H1 (cell line): ENCODE measurements around the gene SUCNR1. TPM values are rescaled to one million over a fixed set of nuclear protein-coding genes. Genes with fewer than 3 reads are reported as not detected.

Experiments used
- FOSL1 ChIP-seq: IDR thresholded peaks from 2 replicates; pipeline ENCODE4 v1.6.1; 2011; ENCODE audit warnings: mild to moderate bottlenecking, low read depth, low read length, moderate library complexity; ENCODE audit not compliant: insufficient read depth
- PHF8 ChIP-seq: fragments of 200-600 bp; sonication (generic); conservative IDR thresholded peaks from 2 replicates; pipeline ENCODE4 v1.7.1; 2012; ENCODE audit warnings: low read depth, mild to moderate bottlenecking, inconsistent platforms, low read length, moderate library complexity
- RNF2 ChIP-seq: fragments of 200-900, 300-1000 bp; sonication (generic); IDR thresholded peaks from 2 replicates; pipeline ENCODE4 v1.7.1; 2016; ENCODE audit warnings: borderline replicate concordance, low read depth, mild to moderate bottlenecking, antibody characterized with exemption, low read length; ENCODE audit not compliant: poor library complexity, severe bottlenecking; ENCODE audit errors: missing control alignments
- SAP30 ChIP-seq: fragments of 300-600 bp; sonication (generic); IDR thresholded peaks from 2 replicates; pipeline ENCODE4 v1.7.1; 2012; ENCODE audit warnings: low read length, moderate library complexity, mild to moderate bottlenecking, inconsistent platforms; ENCODE audit not compliant: insufficient read depth, insufficient replicate concordance
- TCF12 ChIP-seq: IDR thresholded peaks from 2 replicates; pipeline ENCODE4 v1.6.1; 2011; ENCODE audit warnings: low read depth, mild to moderate bottlenecking, low read length
- polyA plus RNA-seq, 7 experiments: library from polyadenylated mRNA; depleted of rRNA in 3 of 7; stranded (reverse) in 5 of 7; unstranded in 2 of 7; fragments of >200 nt in 5 of 7; fragments of 200-250 nt in 2 of 7; gene quantifications; 1 replicate in 5 of 7; 2 replicates in 1 of 7; 4 replicates in 1 of 7; pipeline versions ENCODE4 v1.2.1 to v1.2.3, GENCODE V29; 2011 to 2013; ENCODE audit warnings: missing spikeins in 2 of 7, mixed read lengths in 2 of 7
- total RNA-seq: library from RNA; stranded (reverse); fragmentation: NEBNext Ultra II Directional; extraction: Animal tissue kit (Norgen Biotek cat#: 25700); gene quantifications from 2 replicates; pipeline ENCODE4 v1.2.1, GENCODE V29; 2021

SUCNR1 gene
- total and polyA plus RNA-seq, 2 of the 8 experiments (the other 6 are each of a cell fraction or from before 2014, with no cell fraction given) = not detected

DNA sequence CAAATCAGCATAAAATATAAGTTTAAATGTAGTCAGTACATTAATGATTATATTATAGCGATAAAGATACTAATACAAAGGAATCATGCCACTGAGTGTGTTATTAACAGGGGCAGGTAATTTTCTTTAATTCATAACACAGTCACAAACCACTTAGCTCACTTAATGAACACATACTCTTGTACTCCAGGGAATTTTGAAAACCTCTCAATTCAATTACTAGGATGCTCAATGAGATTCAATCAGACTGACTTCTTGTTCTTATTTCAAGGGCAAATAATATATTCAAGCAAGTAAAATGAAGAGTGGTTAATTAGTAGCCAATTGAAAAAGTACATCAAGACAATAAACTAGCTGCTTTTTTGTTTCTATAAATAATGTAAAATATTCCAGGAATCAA is 5.8 kb upstream of the SUCNR1 start (continued):
- TF ChIP-seq PHF8 (no peak), SAP30 (no peak), TCF12 (no peak), FOSL1 (no peak), RNF2 (no peak)
